Myocyte (in vitro differentiated cells): Measurements from ENCODE around the gene ARHGEF4. TPM values are rescaled to one million over a fixed set of nuclear protein-coding genes. Genes with fewer than 3 reads are reported as not detected.

Experiments
- DNase-seq: peaks from one replicate; pipeline ENCODE4 v3.0.0-alpha.2; 2012; ENCODE audit warnings: low read depth
- polyA plus RNA-seq: library from polyadenylated mRNA; unstranded; fragments of >200 nt; gene quantifications from one replicate; pipeline ENCODE4 v1.2.1, GENCODE V29; 2012; ENCODE audit warnings: missing spikeins
- total RNA-seq: library from RNA; depleted of rRNA; stranded (reverse); fragments of >200 nt; gene quantifications from 2 replicates; pipeline ENCODE4 v1.2.3, GENCODE V29; 2014

Gene ARHGEF4, protein sequence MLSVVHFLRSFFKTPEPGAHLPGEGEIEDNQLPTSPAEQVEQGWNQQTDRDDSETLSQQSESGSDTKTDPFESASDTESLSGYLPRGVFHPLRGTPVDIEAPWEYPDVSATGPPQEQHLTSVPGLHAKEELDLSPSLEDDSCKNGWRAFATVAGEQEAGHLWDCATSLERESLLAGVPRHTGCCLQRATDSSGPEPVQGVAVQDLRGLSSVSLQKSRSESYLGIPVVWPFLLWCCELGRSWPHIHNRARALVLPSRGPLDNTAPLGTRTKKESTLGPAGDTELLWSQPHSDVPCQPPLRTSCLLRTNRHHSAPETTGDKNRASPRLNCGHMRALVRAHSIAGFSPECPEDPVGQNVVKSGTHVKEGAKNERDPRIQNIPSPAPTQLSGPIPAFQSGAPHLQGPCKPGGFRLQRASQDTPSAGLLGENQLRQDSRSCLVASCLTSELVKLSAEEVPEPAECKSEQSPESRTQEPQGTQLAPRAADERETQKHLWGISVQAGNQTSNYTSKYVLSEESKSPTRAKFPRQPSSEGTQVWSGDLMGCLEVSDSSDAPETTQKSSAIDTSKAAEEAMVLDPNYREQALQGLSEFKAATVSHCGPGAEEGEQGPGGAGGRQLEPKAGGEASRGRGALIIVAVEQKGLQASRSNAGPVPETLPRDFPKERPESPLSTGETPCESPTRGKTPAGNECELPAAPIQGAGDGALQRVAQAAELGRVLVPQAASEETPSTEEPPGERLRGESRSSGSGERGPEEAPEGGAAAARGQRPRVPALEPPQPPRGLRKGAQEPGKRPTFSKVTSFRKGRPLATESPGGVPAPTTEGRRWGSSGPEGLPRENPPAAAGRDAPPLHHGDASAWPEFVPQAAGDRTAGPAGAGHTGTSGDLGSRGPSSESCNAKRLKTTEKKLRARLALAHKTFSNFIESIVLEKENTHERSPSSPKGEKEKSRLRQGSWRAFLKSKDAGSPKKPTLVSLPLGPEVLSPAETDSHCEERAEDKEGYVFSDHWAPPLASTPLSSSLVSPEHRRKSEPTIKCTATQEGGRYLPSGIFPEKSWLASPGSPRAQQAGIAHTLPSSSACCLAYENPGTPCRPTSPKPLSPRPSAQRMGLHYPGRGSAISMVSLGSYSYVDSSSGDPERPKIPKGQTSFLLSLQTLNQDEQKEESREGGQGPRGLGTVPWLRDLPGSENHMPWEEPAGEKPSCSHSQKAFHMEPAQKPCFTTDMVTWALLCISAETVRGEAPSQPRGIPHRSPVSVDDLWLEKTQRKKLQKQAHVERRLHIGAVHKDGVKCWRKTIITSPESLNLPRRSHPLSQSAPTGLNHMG (N-terminal part only)
- 0.86 and 1.1 TPM in 2 replicates for total RNA-seq
- 1.0 TPM for polyA plus RNA-seq

GRCh38 chr2:130836501-130837174 is at the start of gene ARHGEF4:
ARHGEF4 (plus strand) TSS chr2:130836914; CDS start chr2:130836954, 40 bp downstream.
- no peak for DNase-seq

DNA sequence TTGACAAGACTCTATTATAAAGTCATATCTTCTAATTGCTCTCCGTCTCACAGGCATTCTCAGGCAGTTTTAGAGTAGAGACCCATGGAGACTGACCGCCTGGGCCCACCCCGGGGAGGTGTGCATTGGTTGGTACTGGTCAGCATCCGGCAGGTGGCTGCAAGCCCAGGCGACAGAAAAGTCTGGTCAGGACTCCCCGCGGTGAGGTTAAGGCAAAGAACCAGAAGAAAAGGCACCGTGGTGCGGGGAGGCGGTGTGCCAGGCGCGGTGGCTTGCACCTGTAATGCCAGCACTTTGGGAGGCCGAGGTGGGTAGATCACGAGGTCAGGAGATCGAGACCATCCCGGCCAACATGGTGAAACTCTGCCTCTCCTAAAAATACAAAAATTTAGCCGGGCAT is 48.9 kb upstream of the ARHGEF4 start:
- no peak for DNase-seq

- DNase-seq: no peak
Measured at GRCh38 chr2:130790312-130790711, 46.4 kb upstream of the ARHGEF4 start.

GRCh38 chr2:130790804-130791616 is 45.7 kb upstream of the ARHGEF4 start:
- no peak for DNase-seq

DNA sequence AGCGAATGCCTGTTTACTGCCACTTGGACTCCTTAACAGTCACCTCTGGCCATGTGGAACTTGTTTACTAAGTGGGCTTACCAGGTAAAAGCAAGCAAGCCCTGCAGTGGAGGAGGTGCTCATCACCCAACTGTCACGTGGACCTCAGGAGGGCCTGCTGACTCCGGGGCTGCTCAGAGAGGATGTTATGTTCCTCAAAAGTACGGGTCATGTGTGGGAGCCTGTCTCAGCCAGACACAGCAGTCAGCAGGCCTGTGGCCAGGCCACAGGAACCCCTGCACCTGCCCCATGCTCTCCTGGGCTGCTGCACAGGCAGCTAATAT is 45.1 kb upstream of the ARHGEF4 start:
- DNase-seq: no peak

DNA sequence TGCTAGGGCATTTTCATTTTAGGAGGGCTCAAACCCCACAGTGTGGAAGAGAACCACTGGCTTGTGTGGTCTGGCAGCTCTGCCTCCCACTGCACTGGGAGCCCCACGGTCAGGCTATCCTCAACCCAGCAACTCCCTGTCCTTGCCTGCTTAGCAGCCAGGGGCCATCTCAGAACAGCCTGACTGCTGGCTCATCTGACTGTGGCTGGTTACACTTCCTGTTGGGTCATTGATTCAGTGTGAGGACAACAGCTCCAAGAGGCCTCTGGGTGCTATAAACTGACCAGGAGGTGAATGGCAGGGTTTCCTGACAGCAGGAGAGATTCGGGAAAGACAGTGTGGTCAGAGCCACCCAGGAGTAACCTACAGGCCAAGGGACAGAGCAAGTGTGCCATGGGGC is 41.3 kb upstream of the ARHGEF4 start:
- DNase-seq: no peak

- no peak for DNase-seq
Measured at GRCh38 chr2:130796290-130796689, 40.4 kb upstream of the ARHGEF4 start.

DNA sequence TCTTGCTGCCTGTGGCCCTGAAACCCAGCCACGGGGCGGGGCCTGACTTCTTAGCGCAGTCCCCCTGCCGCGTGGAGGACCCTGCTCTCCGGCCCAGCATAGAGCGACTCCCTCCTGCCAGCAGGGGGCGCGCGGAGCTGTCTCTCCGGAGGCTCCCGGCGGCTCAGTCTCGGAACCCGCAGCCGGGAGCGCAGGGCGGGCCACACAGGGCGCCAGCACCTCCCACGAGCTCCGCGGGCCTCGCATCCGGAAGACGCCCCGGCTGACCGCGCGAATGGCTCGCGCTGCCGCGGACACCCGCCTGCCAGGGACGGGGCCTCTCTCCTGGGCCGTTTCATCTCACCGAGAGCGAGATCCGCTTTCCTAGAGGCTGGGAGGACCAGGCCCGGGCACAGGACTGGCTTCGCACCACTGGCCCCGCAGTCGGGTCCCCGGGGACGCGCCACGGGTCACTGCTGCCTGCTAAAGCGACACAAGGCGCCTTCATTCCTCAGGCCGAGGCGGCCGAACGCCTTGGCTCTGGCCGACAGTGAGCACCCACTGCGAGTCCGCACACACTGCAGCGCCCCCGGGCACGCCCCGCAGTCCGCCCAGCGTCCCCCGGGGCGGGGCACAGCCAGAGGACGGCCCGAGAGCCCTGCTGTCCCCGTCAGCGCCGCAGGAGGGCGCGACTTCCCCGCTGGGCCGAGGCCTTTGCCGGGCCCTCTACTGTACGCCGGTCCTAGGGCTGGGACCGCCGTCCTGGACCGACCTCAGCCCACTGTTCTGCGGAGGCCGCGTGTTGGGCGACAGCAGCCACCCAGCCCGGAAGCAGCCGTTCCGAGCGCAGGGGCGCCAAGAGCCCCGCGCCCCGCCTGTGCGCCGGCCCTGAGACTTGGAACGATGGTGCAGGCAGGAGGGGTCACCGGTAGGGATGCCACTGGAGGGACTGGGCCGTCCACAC is 39.0 kb upstream of the ARHGEF4 start:
- peak; percentile 77 for DNase-seq

DNA sequence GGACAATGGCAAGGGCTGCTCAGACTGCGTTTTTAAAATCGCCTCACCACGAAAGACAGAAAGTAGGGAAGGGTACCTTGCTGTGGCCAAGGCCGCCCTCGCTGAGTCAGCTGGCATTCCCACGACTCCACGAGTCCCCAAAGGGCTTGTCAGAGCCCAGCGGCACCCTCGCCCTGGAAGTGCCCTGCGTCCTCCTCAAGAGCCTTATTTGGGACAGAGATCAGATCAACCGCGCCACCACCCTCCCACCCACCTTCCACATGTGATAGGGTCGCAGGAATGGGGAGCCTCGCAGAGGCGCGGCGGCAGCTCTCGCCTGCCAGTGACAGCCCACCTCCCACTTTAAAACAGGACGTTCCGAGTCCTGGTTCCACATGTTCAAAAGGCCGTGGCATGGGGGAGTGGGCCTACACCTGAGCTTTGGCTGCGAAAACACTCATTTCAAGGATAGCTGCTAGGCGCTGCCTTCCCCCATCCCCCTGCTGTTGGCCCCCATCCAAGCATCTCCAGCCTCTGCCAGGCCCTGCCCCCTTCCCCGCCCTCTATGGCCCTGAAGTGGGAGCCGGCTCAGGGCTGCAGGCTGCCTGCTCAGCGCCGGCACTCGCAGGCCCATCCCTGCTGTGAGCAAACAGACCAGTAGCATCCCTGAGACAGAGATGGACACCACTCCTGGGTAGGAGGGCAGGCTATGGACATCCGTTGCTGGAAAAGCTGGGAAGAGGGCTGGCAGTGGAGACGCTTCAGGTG is 38.1 kb upstream of the ARHGEF4 start:
- no peak for DNase-seq

GRCh38 chr2:130799295-130799694 is 37.4 kb upstream of the ARHGEF4 start:
- no peak for DNase-seq

- DNase-seq: no peak
Measured at GRCh38 chr2:130805613-130806012, 31.1 kb upstream of the ARHGEF4 start.

DNA sequence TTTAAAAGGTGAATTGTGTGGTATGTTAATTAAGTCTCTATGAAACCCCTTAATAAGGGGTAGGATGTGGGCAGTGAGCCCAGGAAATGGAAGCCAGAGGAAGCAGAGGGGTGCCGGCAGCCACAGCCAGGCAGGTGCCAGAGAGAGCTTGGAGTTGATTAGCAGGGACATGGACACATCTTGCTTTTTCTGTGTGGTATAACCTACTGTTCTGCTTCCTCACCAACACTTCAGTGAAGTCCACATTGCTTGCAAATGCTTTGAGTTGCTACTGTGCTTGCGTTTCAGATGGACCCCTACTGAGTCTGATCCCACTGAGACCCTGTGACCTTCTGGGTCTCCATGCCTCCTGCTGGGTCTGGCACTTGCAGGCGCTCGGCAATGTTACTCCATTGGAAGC is 30.3 kb upstream of the ARHGEF4 start:
- DNase-seq: no peak

- DNase-seq: no peak
Measured at GRCh38 chr2:130807659-130808385, 28.9 kb upstream of the ARHGEF4 start.

GRCh38 chr2:130808482-130809268 is 28.0 kb upstream of the ARHGEF4 start:
- no peak for DNase-seq

GRCh38 chr2:130810490-130810889 is 26.2 kb upstream of the ARHGEF4 start:
- no peak for DNase-seq

- DNase-seq: no peak
Measured at GRCh38 chr2:130813722-130814121, 23.0 kb upstream of the ARHGEF4 start.
